ENCODE results near the gene NBEAL2.
"Not testable (repeated sequence)": the region's sequence is repeated elsewhere in the genome, so short reads cannot be mapped to it uniquely, and the experiment has no call there.

Gene NBEAL2

GRCh38 chr3:47012342-47013230, 33.1 kb downstream of the NBEAL2 start:
- no peak for DNase-seq (ENCODE audit: low read depth)

GRCh38 chr3:47013231-47013630, 33.8 kb downstream of the NBEAL2 start:
- DNase-seq (ENCODE audit: low read depth), result no peak

- DNase-seq (ENCODE audit: low read depth), result no peak
These were observed 34.6 kb downstream of the NBEAL2 start for GRCh38 chr3:47014036-47014435.

- no peak for DNase-seq (ENCODE audit: low read depth)
These were observed 35.7 kb downstream of the NBEAL2 start for GRCh38 chr3:47015151-47015550.

- no peak for DNase-seq (ENCODE audit: low read depth)
These were observed 36.8 kb downstream of the NBEAL2 start for GRCh38 chr3:47016086-47016933.

- DNase-seq (ENCODE audit: low read depth), result no peak
These were observed 37.5 kb downstream of the NBEAL2 start for GRCh38 chr3:47016934-47017435.

- DNase-seq (ENCODE audit: low read depth), result no peak
These were observed 38.2 kb downstream of the NBEAL2 start for GRCh38 chr3:47017504-47018268.

- no peak for DNase-seq (ENCODE audit: low read depth)
These were observed 38.8 kb downstream of the NBEAL2 start for GRCh38 chr3:47018269-47018611.

GRCh38 chr3:47019201-47019600, 39.7 kb downstream of the NBEAL2 start:
- no peak for DNase-seq (ENCODE audit: low read depth)

GRCh38 chr3:47020311-47020710, 40.8 kb downstream of the NBEAL2 start:
- DNase-seq (ENCODE audit: low read depth), result no peak

GRCh38 chr3:47022641-47023071, 43.2 kb downstream of the NBEAL2 start:
- DNase-seq (ENCODE audit: low read depth), result no peak

- DNase-seq (ENCODE audit: low read depth), result no peak
These were observed 45.5 kb downstream of the NBEAL2 start for GRCh38 chr3:47024932-47025331.

- DNase-seq (ENCODE audit: low read depth), result not testable (repeated sequence)
These were observed 47.0 kb downstream of the NBEAL2 start for GRCh38 chr3:47026432-47026831.

- DNase-seq (ENCODE audit: low read depth), result no peak
These were observed 48.7 kb downstream of the NBEAL2 start for GRCh38 chr3:47028146-47028545.

GRCh38 chr3:47028667-47029066, 49.2 kb downstream of the NBEAL2 start:
- DNase-seq (ENCODE audit: low read depth), result no peak

- not testable (repeated sequence) for DNase-seq (ENCODE audit: low read depth)
These were observed 51.6 kb downstream of the NBEAL2 start for GRCh38 chr3:47031041-47031440.

- DNase-seq (ENCODE audit: low read depth), result no peak
These were observed 55.5 kb downstream of the NBEAL2 start for GRCh38 chr3:47034868-47035489.

GRCh38 chr3:47035645-47036044, 56.2 kb downstream of the NBEAL2 start:
- DNase-seq (ENCODE audit: low read depth), result no peak

- no peak for DNase-seq (ENCODE audit: low read depth)
These were observed 56.7 kb downstream of the NBEAL2 start for GRCh38 chr3:47036145-47036544.

- not testable (repeated sequence) for DNase-seq (ENCODE audit: low read depth)
These were observed 57.8 kb downstream of the NBEAL2 start for GRCh38 chr3:47037302-47037701.

- DNase-seq (ENCODE audit: low read depth), result no peak
These were observed 61.6 kb downstream of the NBEAL2 start for GRCh38 chr3:47041114-47041513.

Measured in activated T-cell treated with anti-CD3 and anti-CD28 coated beads for 48 hours (primary cell).